GM18909 (cell line): ENCODE results near the gene PRM2.

Experiments
- ATAC-seq: cut with Tn5 transposase; IDR thresholded peaks from one replicate; pipeline ENCODE4 v1.9.1; 2021; ENCODE audit warnings: mild to moderate bottlenecking; ENCODE audit not compliant: unreplicated experiment, poor library complexity

Gene PRM2

DNA sequence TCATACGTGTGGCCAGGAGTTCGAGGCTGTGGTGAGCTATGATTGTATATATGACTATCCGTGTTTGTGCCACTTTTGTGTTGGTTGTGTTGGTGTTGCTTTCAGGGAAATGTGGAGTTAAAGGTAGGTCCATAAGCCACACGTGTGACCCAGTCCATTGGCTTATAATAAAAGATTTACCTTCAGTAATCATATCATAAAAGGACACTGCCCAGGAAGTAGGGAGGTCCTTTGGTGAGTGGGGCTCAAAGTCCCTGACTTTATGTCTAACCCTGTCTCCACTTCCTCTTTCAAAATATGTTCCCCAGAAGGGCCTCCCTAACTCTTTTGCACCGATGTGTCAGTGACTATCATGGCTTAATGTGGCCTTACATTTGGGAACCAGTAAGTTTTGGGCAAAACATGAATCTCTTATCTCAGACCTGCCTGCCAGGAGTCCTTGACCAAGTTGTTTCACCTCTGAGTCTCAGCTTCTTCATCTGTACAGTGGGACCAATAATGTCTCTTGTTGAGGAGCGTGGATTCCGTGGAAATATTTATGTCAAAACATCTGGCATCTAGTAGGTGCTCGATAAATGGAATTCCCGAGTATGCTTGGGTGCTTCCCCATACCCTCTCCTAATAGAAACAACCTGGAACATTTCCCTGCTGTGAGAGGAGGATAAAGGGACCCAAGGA is 12.0 kb downstream of the PRM2 start:
- no peak for ATAC-seq

DNA sequence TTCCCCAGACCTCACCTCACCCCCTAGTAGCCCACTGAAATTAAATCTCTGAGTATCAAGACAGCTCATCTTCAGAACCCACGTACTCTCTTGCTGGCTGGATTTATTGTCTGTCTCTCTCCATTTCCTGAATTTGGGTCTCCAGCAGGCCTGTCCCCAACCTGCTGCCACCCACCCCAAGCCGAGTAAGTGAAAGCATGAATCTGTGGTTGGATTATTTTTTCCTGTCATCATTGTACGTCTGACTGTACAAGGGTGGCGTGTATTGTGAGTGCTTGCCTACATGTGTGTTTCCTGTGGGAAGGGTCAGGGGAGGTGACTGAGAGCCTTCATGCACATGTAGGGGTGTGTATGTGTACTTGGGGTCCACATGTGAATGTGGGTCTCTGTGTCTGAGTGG is 12.5 kb downstream of the PRM2 start:
- no peak for ATAC-seq

DNA sequence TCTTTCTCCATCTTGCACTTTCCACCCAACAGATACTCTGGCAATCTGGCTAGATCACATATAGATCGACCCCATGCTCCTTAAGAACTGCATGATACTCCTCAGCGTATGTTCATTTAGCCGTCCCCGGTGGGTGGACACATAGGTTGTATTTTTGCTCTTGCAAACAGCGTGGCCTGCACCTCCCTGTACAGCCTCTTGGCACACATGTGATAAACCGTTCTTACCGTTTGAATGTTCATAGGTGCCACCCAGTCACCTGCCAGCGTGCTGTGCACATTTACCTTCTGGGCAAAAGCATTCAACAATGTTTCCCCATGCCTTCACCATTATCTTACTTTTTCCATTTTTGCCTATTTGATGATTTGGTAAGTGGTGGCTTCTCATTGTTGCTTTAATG is 13.4 kb downstream of the PRM2 start:
- ATAC-seq, result no peak

DNA sequence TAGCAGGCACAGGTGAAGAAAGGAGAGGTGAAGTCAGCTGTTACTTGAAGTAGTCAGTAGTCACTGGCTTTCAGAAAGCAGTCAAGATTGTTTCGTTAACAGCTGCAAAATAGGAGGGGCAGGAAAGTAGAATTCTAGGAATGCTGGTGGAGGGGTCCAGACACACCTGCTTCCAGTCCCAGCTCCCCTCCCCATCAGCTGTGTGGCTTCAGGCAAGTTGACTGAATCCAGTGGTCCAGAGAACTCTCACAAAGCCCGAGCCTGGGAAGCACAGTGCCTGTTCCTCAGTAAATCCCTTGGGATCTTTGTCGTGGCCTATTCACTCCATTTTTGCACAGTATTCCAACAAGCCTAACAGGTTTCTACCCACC is 15.7 kb downstream of the PRM2 start:
- no peak for ATAC-seq

DNA sequence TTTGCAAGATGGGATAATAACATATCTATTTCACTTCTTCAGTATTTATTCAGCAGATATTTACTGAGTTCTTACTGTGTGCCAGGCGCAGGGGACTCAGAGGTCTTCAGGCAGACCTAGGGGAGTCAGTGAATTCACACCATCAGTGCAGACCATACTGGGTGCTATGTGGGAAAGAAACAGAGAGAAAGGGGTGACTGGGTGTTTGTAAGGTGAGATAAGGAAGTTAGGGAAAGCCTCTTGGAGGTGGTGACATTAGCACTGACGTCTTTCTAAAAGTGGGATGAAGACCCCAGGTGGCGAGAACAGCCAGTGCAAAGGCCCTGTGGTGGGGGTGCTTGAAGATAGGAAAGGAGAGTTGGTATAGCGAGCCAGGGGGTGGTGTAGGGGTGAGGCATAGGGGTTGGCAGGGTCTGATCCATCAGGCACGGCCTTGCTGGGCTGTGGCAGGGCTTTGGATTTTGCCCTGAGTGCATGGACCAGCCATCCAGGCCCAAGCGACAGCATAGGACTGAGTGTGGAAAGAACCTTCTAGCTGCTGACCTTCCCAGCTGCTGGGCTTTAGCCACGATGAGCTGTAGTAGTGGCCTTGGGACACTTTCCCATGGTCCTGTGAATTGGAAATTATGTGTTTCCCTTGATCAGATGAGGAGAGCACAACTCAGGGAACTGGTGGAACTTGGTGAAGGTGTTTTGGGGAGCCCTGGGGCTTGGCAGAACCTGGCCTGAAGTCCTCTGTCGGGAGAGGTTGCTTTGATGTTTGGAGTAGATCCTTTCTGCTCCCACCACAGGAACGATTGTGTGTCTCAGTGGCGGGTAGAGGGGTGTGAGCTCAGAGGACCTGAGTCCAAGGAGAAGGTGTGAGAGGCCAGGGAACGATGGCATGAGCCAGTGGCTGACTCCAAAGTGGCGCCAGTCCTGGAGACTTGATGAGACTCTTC is 16.4 kb downstream of the PRM2 start:
- ATAC-seq, result no peak

DNA sequence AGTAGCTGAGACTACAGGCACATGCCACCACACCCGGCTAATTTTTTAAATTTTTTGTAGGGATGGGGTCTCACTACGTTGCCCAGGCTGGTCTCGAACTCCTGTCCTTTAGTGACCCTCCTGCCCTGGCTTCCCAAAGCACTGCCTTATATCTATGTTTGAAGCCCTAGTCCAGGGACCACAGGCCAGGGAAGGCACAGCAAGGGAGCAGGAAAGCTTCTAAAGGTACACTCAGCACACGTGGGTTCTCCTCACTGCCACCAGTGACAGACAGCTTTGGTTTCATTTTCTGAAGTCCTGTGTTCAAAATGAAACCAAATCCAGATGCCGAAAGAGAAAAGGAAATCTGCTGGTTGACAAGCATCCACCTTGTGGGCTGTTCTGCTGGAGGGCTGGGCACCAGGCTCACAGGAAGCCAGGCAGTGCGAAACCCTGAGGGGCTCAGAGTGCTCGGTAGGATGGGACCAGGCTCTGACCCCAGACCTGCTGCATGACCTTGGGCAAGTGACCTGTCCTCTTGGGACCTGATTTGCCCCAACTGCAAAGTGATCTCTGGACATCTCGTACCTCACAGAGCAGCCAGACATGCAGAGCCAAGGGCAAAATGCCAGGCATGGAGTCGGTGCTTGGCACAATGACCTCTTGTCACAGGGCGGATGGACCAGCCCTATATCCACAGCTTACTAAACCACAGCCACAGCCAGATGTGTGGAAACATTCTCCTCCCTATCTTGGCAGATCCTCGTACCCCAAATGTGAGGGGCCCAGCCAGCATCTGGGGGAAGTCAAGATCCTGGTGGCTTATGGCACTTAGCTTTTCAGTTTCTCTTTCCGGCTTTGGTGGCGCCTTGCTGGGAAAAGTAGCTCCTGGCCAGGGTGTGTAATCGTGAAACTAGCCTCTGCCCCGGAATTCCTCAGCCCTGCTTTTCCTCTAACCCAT is 17.5 kb downstream of the PRM2 start:
- ATAC-seq, result no peak

DNA sequence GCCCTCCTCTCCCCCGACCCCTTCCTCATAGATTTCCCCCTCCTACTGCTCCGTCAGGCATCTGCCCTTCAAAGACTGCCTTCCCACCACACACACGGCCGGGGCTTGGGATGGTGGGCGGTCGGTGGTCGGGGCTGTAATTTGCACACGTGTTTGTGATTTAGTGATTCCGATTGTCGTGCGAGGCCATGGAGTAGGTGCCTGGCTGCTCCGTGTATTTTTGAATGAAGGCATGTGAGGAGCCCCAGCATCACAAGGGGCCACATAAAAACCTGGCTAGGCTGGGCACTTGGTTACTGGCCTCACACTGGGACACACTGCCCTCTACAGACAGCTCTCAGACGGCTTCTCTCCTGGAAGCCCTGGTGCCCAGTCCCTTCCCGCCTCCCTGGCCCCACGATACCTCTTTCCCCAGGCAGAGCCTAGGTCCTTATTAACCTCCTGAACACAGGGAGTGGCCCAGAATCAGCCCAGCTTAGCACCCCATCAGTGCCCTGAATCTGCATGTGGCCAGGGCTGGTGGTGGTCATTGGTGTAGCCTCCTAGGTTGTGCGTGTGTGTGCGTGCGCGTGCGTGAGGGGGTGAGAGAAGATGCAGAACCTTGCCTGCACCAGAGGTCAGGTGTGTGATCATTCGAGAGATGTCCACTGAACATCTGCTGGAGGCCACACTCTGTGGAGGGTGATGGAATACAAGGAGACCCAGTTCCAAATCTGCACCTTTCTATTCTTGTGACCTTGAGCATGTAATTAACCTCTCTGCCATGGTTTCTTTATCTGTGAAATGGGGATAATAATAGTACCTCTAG is 18.9 kb downstream of the PRM2 start:
- ATAC-seq, result no peak

DNA sequence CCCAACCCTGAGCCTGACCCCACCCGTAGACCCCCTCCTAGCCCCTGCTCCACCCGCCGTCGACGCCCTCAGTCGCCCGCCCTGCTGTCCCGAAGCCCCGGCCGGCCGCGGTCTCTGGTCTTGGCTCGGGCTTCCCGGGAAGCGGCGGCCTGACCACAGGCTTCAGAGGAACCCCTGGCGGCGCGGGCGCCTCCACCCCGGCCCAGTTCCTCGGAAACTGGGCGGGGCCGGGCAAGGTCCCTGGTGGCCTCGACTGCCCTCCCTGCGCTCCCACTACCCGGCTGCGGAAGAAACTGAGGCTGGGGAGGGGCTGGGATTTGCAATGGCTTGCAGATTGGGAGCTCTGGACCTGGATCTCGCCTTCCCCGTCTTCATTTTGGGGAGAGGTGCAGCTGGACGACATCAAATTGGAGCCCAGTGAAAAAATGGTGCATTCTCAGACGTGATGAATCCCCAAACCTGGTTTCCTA is 19.6 kb downstream of the PRM2 start:
- no peak for ATAC-seq

DNA sequence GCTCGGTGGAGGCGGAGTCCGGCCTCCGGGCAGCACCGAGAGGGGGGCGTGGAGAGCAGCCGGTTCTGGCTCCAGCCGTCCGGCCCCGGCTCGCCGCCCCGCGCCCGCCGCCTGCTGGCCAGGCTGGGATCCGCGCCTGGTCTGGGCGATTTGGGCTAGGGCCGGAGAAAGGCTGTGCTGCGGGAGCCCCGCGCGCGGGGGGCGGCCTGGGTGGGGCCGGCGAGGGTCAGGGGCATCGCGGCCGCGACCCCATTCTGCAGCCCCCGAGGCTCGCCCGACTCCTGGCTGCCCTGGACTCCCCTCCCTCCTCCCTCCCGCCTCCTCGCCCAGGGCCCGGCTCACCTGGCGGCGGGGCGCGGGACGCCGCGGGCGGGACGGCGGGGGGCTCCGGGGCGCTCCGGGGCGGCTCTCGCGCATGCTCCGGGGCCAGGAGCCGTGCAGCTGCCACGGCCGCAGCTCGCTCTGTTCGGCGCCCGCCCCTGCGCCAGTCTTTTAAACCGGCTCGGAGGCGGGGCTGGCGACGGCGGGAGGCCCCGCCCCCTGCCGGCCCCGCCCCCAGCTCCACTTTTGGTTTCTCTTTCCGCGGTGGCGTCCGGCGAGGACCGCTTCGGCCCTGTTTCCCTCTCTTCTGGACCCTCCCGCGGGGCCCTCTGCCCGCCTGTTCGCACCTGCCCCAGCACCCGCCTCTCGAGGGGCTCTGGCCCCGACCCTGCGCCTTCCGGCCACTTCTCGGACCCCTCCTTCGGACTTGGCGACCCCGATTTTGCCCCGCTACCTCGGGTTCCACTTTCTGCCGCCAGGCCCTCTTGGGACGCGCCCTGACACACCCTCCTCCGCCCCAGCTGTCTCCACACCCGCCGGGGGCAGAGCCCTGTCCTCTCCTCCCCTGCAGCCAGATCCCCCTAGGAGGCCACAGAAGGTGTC is 20.3 kb downstream of the PRM2 start, which contains the start of gene SOCS1:
TSS of gene SOCS1 (minus strand) at position 468 of the 924 bp plus-strand sequence. CDS start 726 bp downstream, outside the sequence.
- ATAC-seq, result peak; percentile 61

DNA sequence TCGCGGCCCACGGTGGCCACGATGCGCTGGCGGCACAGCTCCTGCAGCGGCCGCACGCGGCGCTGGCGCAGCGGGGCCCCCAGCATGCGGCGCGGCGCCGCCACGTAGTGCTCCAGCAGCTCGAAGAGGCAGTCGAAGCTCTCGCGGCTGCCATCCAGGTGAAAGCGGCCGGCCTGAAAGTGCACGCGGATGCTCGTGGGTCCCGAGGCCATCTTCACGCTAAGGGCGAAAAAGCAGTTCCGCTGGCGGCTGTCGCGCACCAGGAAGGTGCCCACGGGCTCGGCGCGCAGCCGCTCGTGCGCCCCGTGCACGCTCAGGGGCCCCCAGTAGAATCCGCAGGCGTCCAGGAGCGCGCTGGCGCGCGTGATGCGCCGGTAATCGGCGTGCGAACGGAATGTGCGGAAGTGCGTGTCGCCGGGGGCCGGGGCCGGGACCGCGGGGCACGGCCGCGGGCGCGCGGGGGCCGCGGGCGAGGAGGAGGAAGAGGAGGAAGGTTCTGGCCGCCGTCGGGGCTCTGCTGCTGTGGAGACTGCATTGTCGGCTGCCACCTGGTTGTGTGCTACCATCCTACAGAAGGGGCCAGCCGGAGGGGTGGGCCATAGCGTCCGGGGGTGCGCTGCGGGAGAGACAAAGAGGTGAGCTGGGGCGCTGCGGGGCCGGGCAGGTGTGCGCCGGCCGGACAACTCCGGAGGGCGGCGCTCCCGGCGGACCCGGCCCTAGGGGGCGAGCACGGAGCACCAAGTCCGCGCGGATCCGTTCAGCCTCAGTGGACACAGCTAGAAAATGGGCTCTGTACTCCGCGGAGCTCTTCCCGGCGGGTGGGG is 21.2 kb downstream of the PRM2 start:
- no peak for ATAC-seq

DNA sequence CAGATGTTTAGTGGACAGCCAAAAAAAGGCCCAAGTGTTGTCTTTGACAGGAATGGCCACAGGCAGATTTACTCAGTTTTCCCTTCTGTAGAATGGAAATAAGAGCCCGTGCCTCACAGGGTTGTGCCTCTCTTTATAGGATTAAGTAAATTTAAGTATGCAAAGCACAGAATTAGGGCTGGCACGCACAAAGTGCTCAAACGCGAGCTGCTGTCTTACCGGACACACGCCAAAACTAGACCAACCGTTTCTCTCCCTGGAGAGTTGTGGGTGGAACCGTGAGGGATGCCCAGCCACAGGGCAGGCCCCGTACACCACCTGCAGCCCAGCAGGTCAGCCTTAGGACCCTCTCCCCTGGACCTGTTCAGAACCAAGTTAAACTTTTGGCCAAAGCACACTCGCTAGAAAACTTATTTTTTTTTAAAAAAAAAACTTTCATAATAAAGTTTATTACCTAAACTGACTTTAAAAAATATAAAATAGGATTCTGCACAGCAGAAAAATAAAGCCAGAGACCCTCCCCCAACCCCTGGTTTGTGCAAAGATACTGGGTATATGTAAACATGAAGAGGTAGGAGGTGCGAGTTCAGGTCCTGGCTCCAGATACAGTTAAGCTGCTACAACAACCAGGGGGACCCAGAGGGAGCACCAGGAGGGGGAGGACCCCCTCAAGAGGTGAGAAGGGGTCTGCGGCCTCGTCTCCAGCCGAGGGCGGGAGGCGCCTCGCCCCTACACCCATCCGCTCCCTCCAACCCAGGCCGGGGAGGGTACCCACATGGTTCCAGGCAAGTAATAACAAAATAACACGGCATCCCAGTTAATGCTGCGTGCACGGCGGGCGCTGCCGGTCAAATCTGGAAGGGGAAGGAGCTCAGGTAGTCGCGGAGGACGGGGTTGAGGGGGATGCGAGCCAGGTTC is 22.0 kb downstream of the PRM2 start:
- no peak for ATAC-seq

DNA sequence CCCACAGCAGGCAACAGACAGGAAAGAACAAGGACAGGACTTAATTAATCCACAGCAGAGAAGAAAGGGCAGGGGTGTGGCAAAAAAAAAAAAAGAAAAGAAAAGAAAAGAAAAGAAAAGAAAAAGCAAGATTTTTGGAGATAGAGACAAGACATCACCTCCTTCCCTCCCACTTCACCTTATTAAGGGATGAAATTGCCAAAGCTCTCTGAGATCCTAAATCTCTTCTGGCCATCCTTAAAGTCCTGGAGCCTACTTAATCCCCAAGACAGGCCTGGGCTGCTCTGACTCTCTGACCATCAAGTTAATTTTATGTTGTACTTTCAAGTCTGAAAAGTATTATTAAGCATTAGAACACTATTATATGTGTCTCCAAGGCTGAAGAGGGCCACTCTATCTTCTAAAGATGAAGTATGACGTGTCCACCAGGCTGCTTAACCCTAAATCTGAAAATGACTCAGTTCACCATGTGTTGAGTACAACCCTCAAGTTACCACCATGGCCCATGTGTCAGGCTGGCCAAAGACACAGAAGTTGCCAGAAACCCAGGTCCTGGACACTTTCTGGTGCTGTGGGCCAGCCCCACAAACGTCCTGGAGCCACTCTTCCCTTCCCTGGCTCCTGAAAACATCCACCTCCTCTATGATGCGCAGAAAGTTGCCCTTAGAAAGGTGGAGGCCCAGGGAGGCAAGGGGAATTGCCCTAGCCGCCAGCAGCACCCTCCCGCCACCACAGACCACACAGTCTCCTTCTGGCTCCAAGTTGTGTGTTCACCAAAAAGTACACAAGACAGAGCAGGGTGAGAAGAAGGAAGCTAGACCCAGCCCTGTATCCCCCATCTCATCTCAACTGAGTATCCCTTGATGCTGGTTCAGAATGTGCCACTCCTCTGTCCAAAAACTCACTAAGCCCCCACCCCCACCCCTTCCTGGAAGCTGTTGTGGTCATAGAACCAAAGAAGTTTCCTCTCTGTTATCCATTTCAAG is 23.0 kb downstream of the PRM2 start:
- ATAC-seq, result no peak

DNA sequence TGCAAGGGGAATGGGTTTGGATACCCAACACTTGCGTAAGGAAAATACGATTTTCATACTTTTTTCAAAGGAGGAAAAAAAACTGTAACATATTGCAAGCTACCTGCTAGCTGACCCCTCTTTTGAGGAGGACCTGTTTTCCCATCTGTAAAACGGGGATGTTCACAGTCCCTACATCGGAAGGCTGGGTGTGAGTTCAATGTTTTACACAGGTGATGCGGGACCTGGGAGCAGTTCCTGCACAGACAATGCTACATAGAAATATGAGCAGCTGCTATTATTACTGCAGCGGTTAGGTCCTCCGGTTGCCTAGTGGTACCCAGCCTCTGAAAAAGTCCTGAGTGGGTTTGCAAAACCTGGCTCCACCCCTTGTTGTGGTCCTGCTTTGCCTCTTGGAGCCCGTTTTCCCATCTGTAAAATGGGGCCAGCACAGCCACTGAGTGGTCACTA is 23.8 kb downstream of the PRM2 start:
- ATAC-seq, result no peak

DNA sequence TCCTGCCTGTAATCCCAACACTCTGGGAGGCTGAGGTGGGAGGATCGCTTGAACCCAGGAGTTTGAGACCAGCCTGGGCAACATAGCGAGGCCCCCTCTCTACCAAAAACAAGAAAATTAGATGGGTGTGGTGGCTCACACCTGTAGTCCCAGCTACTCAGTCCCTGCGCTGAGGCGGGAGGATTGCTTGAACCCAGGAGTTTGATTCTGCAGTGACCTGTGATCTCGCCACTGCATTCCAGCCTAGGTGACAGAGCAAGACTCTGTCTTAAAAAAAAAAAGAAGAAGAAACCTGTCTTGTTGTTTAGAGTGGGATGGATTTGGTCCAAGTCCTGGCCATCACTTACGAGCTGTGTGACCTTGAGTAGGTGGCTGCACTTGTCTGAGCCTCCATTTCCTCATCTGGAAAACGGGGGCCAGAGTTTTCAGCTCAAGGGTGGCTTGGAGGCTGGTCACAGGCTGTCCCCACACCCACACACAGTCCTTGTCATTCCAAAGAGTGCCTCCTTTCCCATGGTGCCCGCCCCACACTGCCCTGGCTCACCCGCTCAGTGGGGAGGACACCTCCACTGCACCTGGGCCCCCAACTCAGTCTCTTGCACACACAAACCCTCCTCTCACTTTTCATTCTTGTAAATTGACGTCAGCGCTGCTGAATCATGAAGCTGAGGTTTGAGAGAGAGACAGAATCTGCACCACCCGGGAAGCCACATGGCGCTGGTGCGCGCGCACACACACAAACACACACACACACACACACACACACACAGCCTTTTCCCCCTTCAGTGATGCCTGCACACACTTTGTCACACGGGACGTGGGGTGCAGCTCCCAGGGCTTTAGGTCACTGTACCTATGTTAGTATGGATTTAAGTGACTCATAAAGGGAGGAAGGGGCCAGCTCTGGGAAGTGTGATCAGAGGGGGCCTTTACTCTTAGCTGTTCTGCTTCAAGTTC is 24.5 kb downstream of the PRM2 start:
- no peak for ATAC-seq
